Inferior parietal cortex (tissue), 1 donor: ENCODE measurements around the gene ARSH.
"Not testable (repeated sequence)": the region's sequence is repeated elsewhere in the genome, so short reads cannot be mapped to it uniquely, and the experiment has no call there.

Experiments used
- DNase-seq: peaks from one replicate; pipeline ENCODE4 v3.0.0-alpha.2; 2016; ENCODE audit errors: extremely low spot score

The ARSH gene, protein sequence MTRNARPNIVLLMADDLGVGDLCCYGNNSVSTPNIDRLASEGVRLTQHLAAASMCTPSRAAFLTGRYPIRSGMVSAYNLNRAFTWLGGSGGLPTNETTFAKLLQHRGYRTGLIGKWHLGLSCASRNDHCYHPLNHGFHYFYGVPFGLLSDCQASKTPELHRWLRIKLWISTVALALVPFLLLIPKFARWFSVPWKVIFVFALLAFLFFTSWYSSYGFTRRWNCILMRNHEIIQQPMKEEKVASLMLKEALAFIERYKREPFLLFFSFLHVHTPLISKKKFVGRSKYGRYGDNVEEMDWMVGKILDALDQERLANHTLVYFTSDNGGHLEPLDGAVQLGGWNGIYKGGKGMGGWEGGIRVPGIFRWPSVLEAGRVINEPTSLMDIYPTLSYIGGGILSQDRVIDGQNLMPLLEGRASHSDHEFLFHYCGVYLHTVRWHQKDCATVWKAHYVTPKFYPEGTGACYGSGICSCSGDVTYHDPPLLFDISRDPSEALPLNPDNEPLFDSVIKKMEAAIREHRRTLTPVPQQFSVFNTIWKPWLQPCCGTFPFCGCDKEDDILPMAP

DNA sequence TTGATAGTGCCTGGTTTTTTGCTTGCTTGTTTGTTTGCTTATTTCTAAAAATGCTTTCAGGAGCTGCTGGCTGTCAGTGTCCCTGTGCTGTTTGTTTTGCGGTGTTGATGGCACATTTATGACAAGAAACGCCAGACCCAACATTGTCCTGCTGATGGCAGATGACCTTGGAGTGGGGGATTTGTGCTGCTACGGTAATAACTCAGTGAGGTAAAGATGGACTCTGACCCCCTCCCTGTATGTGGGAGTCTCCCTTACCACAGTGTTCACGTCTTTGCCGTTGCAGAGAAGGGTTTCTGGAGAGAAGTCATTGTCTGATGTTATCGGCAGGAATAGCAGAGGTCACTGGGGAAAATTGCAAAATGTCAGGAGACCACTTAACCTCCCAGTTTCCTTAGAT lies at the start of gene ARSH:
TSS of gene ARSH (plus strand) at position 52 of the 400 bp plus-strand sequence. CDS start at position 119, 67 bp downstream.
- DNase-seq = no peak

DNA sequence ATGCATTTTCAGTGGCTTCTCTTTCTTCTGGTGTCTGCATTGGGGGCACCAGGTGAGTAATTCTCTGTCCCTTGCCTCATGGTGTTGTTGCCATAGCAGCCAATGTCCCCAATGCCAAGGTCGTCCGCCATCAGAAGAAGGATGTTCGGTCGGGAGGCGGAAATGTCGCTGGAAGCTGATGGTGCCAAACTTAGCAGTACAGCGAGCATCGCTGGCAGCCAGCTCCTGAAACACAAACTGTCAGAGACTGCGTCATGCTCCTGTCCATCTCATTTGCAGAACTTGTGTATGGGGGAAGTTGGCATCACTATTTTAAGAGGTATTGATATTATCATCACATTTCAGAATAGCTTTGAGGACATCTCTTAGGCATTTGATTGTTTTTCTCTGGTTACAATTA lies 48.1 kb upstream of the ARSH start:
- no peak for DNase-seq

- no peak for DNase-seq
Measured at GRCh38 chrX:2960861-2961515, 45.4 kb upstream of the ARSH start.

DNA sequence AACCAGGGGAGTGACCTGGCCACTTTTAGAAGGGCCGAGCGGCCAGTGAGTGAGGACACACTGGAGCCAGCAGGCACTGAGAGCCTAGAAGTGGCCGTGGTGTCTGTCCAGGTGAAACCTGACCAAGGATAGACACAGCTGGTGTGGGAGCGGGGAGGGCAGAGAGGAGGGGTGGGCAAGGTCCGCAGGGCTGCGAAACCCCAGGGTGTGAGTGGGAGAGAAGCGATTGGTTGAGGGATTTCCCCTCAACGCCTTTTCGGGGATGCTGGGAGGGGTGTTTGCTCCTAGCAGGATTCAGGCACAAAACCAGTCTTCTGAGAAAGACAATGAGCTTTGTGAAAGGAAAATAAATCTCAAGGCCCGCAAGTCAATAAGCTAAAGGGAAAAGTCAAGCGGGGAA lies 44.0 kb upstream of the ARSH start:
- DNase-seq = no peak

GRCh38 chrX:2963449-2963848 lies 42.9 kb upstream of the ARSH start:
- not testable (repeated sequence) for DNase-seq

GRCh38 chrX:2963992-2964794 lies 42.2 kb upstream of the ARSH start:
- DNase-seq = not testable (repeated sequence)

DNA sequence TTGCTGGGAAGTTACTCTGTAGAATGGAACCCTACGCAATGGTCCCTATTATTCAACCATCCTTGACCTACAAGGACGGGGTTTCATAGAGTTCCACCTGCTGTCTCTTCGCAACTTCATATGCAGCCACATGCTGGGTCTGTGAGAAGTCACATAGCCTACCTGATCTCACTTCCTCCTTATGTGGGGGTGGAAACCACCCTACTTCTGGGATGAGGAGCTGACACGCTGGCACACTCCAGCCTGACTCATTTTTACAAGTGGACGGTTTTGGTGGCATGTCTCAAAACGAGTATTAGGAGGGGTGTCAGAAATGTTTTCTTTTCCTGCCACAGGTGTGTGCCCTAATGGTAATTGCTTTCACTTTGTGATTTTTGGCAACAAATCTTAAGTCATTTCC lies 40.4 kb upstream of the ARSH start:
- DNase-seq = no peak

DNA sequence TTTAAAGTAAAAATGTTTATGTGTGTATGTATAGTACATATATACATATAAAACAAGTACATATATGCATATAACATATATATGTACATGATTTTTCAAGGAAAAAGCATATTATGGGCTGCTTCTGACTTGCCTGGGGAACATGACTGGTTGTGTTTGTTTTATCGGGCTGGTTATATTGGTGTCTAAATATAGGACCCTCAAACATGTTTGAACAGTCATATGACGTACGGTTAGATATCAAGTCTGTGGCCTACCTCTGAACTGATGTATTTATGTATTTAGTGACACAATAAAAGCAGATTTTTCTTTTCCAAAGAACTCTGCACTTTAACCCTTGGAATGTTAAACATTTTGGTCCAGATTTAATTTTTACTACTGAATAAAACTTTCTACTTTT lies 39.3 kb upstream of the ARSH start:
- DNase-seq = no peak

DNA sequence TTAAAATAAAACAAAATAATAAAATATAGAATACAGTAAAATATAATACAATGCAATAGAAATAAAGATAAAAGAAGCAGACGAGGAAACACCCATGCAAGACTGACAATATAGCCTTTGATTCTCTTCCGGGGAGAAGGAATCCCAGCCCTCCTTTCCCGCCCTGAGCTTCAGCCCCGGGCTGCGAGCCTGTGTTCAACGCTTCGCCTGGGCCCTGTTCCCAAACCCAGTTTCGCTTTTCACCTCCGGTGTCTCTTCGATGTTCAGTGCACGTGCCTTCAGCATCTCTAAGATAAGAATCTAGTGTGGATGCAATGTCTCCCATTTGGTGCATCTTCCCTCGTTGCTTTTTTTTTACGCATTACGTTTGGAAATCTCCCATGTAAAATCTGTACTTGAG lies 38.8 kb upstream of the ARSH start:
- no peak for DNase-seq

DNA sequence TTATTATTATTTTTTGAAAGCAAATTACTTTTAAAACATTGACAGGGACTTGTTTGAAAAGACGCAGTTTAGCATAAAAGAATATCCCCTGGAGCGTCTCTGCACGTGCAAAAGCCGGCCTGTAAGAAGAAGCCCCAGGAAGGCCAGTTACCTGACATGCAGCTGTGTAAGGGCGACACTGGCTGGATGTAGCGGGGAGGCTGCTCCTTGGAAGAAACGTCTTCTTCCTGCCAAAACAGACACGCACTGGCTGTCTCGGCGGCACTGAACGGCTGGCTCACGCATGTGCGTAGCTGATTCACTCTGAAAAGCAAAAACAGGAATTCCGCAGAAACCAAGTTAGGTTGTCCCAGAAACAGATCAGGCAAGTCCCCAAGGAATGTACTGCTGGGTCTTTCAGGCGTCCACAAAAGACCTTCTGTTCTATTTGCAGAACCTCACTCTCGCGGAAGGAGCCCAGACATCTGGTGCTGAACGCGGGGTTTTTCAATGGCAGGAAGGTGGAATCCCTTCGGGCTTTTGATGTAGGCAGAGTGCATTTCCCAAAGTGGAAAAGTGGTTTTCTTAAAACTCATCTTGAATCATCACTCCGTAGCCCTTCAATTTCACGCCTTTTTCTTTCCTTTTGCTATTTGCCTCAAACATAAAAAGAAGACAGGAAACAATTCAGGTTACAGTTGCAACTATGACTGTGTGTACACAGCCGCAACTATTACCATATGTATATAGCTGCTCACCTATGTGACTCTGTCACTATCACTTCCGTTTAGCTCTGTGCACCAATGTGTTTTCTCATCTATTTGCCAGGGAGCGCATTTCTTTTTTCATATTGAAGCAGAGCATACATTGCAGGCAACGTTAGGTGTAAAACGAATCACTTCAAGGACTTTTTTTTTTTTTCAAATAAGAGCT lies 38.1 kb upstream of the ARSH start:
- peak; percentile 32 for DNase-seq

- no peak for DNase-seq
Measured at GRCh38 chrX:2969021-2969420, 37.3 kb upstream of the ARSH start.

- DNase-seq = no peak
Measured at GRCh38 chrX:2972391-2972790, 34.0 kb upstream of the ARSH start.

DNA sequence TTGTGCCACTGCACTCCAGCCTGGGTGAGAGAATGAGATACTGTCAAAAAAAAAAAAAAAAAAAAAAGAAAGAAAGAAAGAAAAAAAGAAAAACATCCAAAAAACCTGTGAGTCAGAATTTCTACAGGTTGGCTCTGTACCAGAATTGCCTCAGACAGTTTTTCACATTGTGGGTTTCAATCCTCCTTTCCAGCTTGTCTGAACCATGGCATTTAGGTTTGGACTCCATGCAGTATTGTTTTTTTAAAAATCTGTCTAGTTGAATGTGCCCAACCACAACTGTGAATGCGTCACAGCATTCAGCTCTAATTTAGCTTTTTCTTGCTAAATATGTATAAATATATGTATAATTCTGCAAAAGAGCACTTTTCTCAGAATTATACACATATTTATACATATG lies 31.4 kb upstream of the ARSH start:
- DNase-seq = no peak

GRCh38 chrX:2978639-2979038 lies 27.7 kb upstream of the ARSH start:
- not testable (repeated sequence) for DNase-seq

DNA sequence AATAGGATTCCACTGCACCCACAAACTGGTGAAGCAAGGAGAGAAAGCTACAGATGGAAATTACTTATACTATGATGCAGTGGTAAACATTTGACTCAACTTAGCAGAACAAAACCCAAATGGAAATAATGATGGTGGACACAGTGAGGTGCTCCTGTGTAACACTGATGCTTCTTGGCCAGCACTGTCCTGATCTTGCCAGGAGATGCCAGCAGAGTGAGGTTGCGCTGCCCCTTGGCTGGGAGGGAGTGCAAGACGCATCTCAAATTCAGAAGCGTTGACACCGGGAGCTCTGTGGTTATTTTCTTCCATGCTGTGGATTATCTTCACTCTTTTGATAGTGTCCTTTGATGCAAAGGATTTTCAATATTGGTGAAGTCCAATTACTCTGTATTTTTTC lies 22.0 kb upstream of the ARSH start:
- DNase-seq = no peak

- DNase-seq = no peak
Measured at GRCh38 chrX:2989565-2989964, 16.8 kb upstream of the ARSH start.

GRCh38 chrX:3010532-3010931 lies 4.2 kb downstream of the ARSH start:
- no peak for DNase-seq

DNA sequence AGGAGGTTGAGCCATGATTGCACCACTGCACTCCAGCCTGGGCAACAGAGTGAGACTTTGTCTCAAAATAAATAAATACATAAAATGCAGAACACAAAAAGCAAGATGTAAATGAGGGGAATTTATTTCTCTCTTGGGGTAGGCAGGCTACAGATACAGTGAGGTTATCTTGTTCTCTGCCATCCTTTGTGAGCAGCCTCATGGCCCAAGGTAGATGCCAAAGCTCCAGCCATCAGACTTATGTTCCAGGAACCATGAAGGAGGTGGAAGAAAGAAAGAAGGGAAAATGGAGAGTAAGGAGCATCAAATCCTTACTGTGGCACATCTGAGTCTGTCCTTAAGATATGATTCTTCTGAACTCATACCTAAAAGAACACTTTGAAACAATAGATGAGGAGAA lies 11.1 kb downstream of the ARSH start:
- DNase-seq = no peak

DNA sequence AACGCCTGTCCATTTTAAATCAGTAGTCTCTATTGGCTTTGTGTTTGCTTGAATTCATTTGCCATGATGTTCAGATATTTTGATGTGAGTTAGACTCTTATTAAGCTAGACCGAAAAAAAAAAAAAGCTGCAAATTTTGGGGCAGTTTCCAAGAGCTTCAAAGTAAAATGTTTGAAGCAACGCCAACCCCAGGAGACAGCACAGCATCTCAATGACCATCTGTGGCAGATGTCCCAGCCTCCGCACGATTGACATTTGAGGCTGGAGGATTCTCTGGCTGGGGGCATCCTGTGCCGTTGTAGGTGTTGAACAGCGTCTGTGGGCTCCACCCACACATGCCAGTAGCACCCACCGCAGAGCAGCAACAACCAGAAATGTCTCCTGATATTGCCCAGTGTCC lies 17.8 kb downstream of the ARSH start:
- no peak for DNase-seq

- no peak for DNase-seq
Measured at GRCh38 chrX:3026074-3026815, 19.9 kb downstream of the ARSH start.
